GM18502 (cell line): ENCODE measurements around the gene ADD2.
"Not testable (repeated sequence)": the region's sequence is repeated elsewhere in the genome, so short reads cannot be mapped to it uniquely, and the experiment has no call there.

Experiments used
- ATAC-seq: cut with Tn5 transposase; IDR thresholded peaks from one replicate; pipeline ENCODE4 v1.9.1; 2021; ENCODE audit warnings: mild to moderate bottlenecking; ENCODE audit not compliant: unreplicated experiment, poor library complexity

The ADD2 gene

GRCh38 chr2:70767699-70768589 lies at the start of gene ADD2:
Gene ADD2 (minus strand): TSS chr2:70768200. CDS start chr2:70706408, 61,792 bp downstream.
- no peak for ATAC-seq

GRCh38 chr2:70817284-70817954 lies 49.4 kb upstream of the ADD2 start:
- no peak for ATAC-seq

GRCh38 chr2:70816726-70817125 lies 48.7 kb upstream of the ADD2 start:
- ATAC-seq: no peak

- ATAC-seq: no peak
Measured at GRCh38 chr2:70808983-70809958, 41.3 kb upstream of the ADD2 start.

- no peak for ATAC-seq
Measured at GRCh38 chr2:70807828-70808118, 39.8 kb upstream of the ADD2 start.

- no peak for ATAC-seq
Measured at GRCh38 chr2:70807102-70807827, 39.3 kb upstream of the ADD2 start.

GRCh38 chr2:70806620-70807019 lies 38.6 kb upstream of the ADD2 start:
- ATAC-seq: no peak

GRCh38 chr2:70806013-70806412 lies 38.0 kb upstream of the ADD2 start:
- no peak for ATAC-seq

- no peak for ATAC-seq
Measured at GRCh38 chr2:70801607-70802263, 33.7 kb upstream of the ADD2 start.

GRCh38 chr2:70799706-70800105 lies 31.7 kb upstream of the ADD2 start:
- ATAC-seq: no peak

GRCh38 chr2:70797996-70798395 lies 30.0 kb upstream of the ADD2 start:
- not testable (repeated sequence) for ATAC-seq

GRCh38 chr2:70797506-70797905 lies 29.5 kb upstream of the ADD2 start:
- ATAC-seq: no peak

GRCh38 chr2:70796262-70796661 lies 28.3 kb upstream of the ADD2 start:
- ATAC-seq: no peak

- ATAC-seq: no peak
Measured at GRCh38 chr2:70795164-70795995, 27.4 kb upstream of the ADD2 start.

- no peak for ATAC-seq
Measured at GRCh38 chr2:70793450-70793849, 25.4 kb upstream of the ADD2 start.

GRCh38 chr2:70790136-70790828 lies 22.3 kb upstream of the ADD2 start, which contains the start of gene FIGLA:
Gene FIGLA (minus strand): TSS chr2:70790643. CDS start chr2:70790638, 5 bp downstream.
- ATAC-seq: no peak

- no peak for ATAC-seq
Measured at GRCh38 chr2:70789304-70790135, 21.5 kb upstream of the ADD2 start.
